Stimulated activated memory B cell treated with anti-CD40 and anti-IgM and Interleukin-4, amounts not matched to agents 10 μg/mL and 1 μg/mL and 100 μg/mL, for 72 hours (primary cell): ENCODE measurements around the gene TRPC1.
"Not testable (repeated sequence)": the region's sequence is repeated elsewhere in the genome, so short reads cannot be mapped to it uniquely, and the experiment has no call there.

Experiments
- ATAC-seq: fragments of 150-1000 bp; cut with Tn5 transposase; 2 replicates; pipeline ENCODE4 v1.10.0; 2021
- H3K27ac Mint-ChIP-seq: one replicate; pipeline ENCODE4 v1.8.0; 2022; ENCODE audit warnings: mild to moderate bottlenecking, mixed read lengths
- H3K27me3 Mint-ChIP-seq: one replicate; pipeline ENCODE4 v1.8.0; 2022; ENCODE audit warnings: mixed read lengths
- H3K36me3 Mint-ChIP-seq: one replicate; pipeline ENCODE4 v1.8.0; 2022; ENCODE audit warnings: mixed read lengths
- H3K4me1 Mint-ChIP-seq: one replicate; pipeline ENCODE4 v1.8.0; 2022; ENCODE audit warnings: mixed read lengths
- H3K4me3 Mint-ChIP-seq: one replicate; pipeline ENCODE4 v1.8.0; 2022; ENCODE audit warnings: mild to moderate bottlenecking, moderate library complexity, mixed read lengths
- H3K9me3 Mint-ChIP-seq: one replicate; pipeline ENCODE4 v1.8.0; 2022; ENCODE audit warnings: mixed read lengths

Gene TRPC1

GRCh38 chr3:142726017-142726416 lies 2.2 kb downstream of the TRPC1 start:
- Mint-ChIP-seq H3K4me3 (no peak overlapping the region), H3K9me3 (peaks cover 7% of the 10 kb centered on the region)

GRCh38 chr3:142732066-142732465 lies 8.2 kb downstream of the TRPC1 start:
- no peak overlapping the region for H3K27ac Mint-ChIP-seq
- H3K4me3 Mint-ChIP-seq = no peak overlapping the region
- H3K27me3 Mint-ChIP-seq = no peaks in the 10 kb centered on the region
- H3K36me3 Mint-ChIP-seq = no peaks in the 10 kb centered on the region
- H3K4me1 Mint-ChIP-seq = no peaks in the 10 kb centered on the region
- no peak for ATAC-seq
- no peaks in the 10 kb centered on the region for H3K9me3 Mint-ChIP-seq

More at GRCh38 chr3:142726017-142726416, 2.2 kb downstream of the TRPC1 start:
- Mint-ChIP-seq H3K36me3 (no peaks in the 10 kb centered on the region), H3K27ac (no peak overlapping the region), H3K27me3 (peaks cover 27% of the 10 kb centered on the region), H3K4me1 (peaks cover 8% of the 10 kb centered on the region)
- ATAC-seq = no peak

GRCh38 chr3:142734834-142735233 lies 11.0 kb downstream of the TRPC1 start:
- H3K4me1 Mint-ChIP-seq = no peaks in the 10 kb centered on the region
- H3K27me3 Mint-ChIP-seq = no peaks in the 10 kb centered on the region
- H3K27ac Mint-ChIP-seq = no peak overlapping the region
- H3K9me3 Mint-ChIP-seq = no peaks in the 10 kb centered on the region
- no peak overlapping the region for H3K4me3 Mint-ChIP-seq
- no peak for ATAC-seq
- H3K36me3 Mint-ChIP-seq = no peaks in the 10 kb centered on the region

- H3K4me3 Mint-ChIP-seq = no peak overlapping the region
- H3K27me3 Mint-ChIP-seq = no peaks in the 10 kb centered on the region
- H3K27ac Mint-ChIP-seq = no peak overlapping the region
- no peaks in the 10 kb centered on the region for H3K9me3 Mint-ChIP-seq
- no peak for ATAC-seq
- H3K36me3 Mint-ChIP-seq = no peaks in the 10 kb centered on the region
- H3K4me1 Mint-ChIP-seq = no peaks in the 10 kb centered on the region
These were observed 11.6 kb downstream of the TRPC1 start for GRCh38 chr3:142735462-142735861.

GRCh38 chr3:142738396-142738795 lies 14.6 kb downstream of the TRPC1 start:
- Mint-ChIP-seq H3K4me1 (no peaks in the 10 kb centered on the region), H3K36me3 (no peaks in the 10 kb centered on the region), H3K9me3 (no peaks in the 10 kb centered on the region), H3K4me3 (no peak overlapping the region), H3K27ac (no peak overlapping the region), H3K27me3 (no peaks in the 10 kb centered on the region)
- ATAC-seq = no peak

GRCh38 chr3:142746646-142747045 lies 22.8 kb downstream of the TRPC1 start:
- Mint-ChIP-seq H3K9me3 (no peaks in the 10 kb centered on the region), H3K27me3 (no peaks in the 10 kb centered on the region), H3K4me3 (no peak overlapping the region), H3K36me3 (peaks cover 7% of the 10 kb centered on the region), H3K27ac (no peak overlapping the region), H3K4me1 (no peaks in the 10 kb centered on the region)
- ATAC-seq = no peak

GRCh38 chr3:142750531-142750930 lies 26.7 kb downstream of the TRPC1 start:
- not testable (repeated sequence) for ATAC-seq, H3K27ac Mint-ChIP-seq, H3K9me3 Mint-ChIP-seq, H3K27me3 Mint-ChIP-seq, H3K4me1 Mint-ChIP-seq, H3K4me3 Mint-ChIP-seq
- H3K36me3 Mint-ChIP-seq = peaks cover 12% of the 10 kb centered on the region

GRCh38 chr3:142752605-142753004 lies 28.8 kb downstream of the TRPC1 start:
- peaks cover 12% of the 10 kb centered on the region for H3K36me3 Mint-ChIP-seq
- H3K27ac Mint-ChIP-seq, H3K27me3 Mint-ChIP-seq, H3K4me3 Mint-ChIP-seq, H3K4me1 Mint-ChIP-seq, H3K9me3 Mint-ChIP-seq, ATAC-seq: not testable (repeated sequence)

GRCh38 chr3:142754494-142754893 lies 30.7 kb downstream of the TRPC1 start:
- Mint-ChIP-seq H3K36me3 (peaks cover 12% of the 10 kb centered on the region), H3K27me3 (no peaks in the 10 kb centered on the region), H3K27ac (no peak overlapping the region), H3K4me3 (no peak overlapping the region), H3K4me1 (no peaks in the 10 kb centered on the region), H3K9me3 (no peaks in the 10 kb centered on the region)
- no peak for ATAC-seq

- H3K27ac Mint-ChIP-seq = no peak overlapping the region
- H3K27me3 Mint-ChIP-seq = no peaks in the 10 kb centered on the region
- peaks cover 47% of the 10 kb centered on the region for H3K36me3 Mint-ChIP-seq
- no peak for ATAC-seq
- no peak overlapping the region for H3K4me3 Mint-ChIP-seq
- peaks cover 22% of the 10 kb centered on the region for H3K9me3 Mint-ChIP-seq
- no peaks in the 10 kb centered on the region for H3K4me1 Mint-ChIP-seq
These were observed 44.5 kb downstream of the TRPC1 start for GRCh38 chr3:142768338-142768737.

GRCh38 chr3:142777927-142778326 lies 54.1 kb downstream of the TRPC1 start:
- Mint-ChIP-seq H3K27ac (no peak overlapping the region), H3K4me1 (no peaks in the 10 kb centered on the region), H3K36me3 (peaks cover 7% of the 10 kb centered on the region), H3K9me3 (peaks cover 4% of the 10 kb centered on the region), H3K27me3 (no peaks in the 10 kb centered on the region), H3K4me3 (no peak overlapping the region)
- no peak for ATAC-seq

- Mint-ChIP-seq H3K4me3 (no peak overlapping the region), H3K27ac (no peak overlapping the region), H3K27me3 (no peaks in the 10 kb centered on the region), H3K36me3 (peaks cover 5% of the 10 kb centered on the region), H3K9me3 (peaks cover 3% of the 10 kb centered on the region), H3K4me1 (no peaks in the 10 kb centered on the region)
- ATAC-seq = no peak
These were observed 54.7 kb downstream of the TRPC1 start for GRCh38 chr3:142778541-142778940.

- H3K36me3 Mint-ChIP-seq = peaks cover 5% of the 10 kb centered on the region
- no peak for ATAC-seq
- no peaks in the 10 kb centered on the region for H3K4me1 Mint-ChIP-seq
- no peaks in the 10 kb centered on the region for H3K27me3 Mint-ChIP-seq
- H3K9me3 Mint-ChIP-seq = peaks cover 3% of the 10 kb centered on the region
- H3K4me3 Mint-ChIP-seq = no peak overlapping the region
- H3K27ac Mint-ChIP-seq = no peak overlapping the region
These were observed 55.8 kb downstream of the TRPC1 start for GRCh38 chr3:142779591-142779990.

- Mint-ChIP-seq H3K9me3 (peaks cover 3% of the 10 kb centered on the region), H3K4me3 (no peak overlapping the region)
- peak; percentile 39 for ATAC-seq
These were observed 58.8 kb downstream of the TRPC1 start for GRCh38 chr3:142782616-142783015.

GRCh38 chr3:142784228-142784627 lies 60.4 kb downstream of the TRPC1 start:
- H3K36me3 Mint-ChIP-seq = peaks cover 5% of the 10 kb centered on the region
- ATAC-seq = no peak
- H3K4me1 Mint-ChIP-seq = no peaks in the 10 kb centered on the region
- H3K9me3 Mint-ChIP-seq = peaks cover 3% of the 10 kb centered on the region
- H3K27ac Mint-ChIP-seq = no peak overlapping the region
- H3K27me3 Mint-ChIP-seq = no peaks in the 10 kb centered on the region
- H3K4me3 Mint-ChIP-seq = no peak overlapping the region

More at GRCh38 chr3:142782616-142783015, 58.8 kb downstream of the TRPC1 start:
- Mint-ChIP-seq H3K27ac (no peak overlapping the region), H3K27me3 (no peaks in the 10 kb centered on the region), H3K4me1 (no peaks in the 10 kb centered on the region), H3K36me3 (peaks cover 5% of the 10 kb centered on the region)

GRCh38 chr3:142785996-142786395 lies 62.2 kb downstream of the TRPC1 start:
- peaks cover 5% of the 10 kb centered on the region for H3K36me3 Mint-ChIP-seq
- peaks cover 3% of the 10 kb centered on the region for H3K9me3 Mint-ChIP-seq
- H3K4me3 Mint-ChIP-seq = no peak overlapping the region
- no peaks in the 10 kb centered on the region for H3K4me1 Mint-ChIP-seq
- H3K27ac Mint-ChIP-seq = no peak overlapping the region
- ATAC-seq = no peak
- H3K27me3 Mint-ChIP-seq = no peaks in the 10 kb centered on the region

- Mint-ChIP-seq H3K27me3 (no peaks in the 10 kb centered on the region), H3K9me3 (peaks cover under 1% of the 10 kb centered on the region), H3K4me1 (no peaks in the 10 kb centered on the region), H3K36me3 (no peaks in the 10 kb centered on the region), H3K27ac (no peak overlapping the region), H3K4me3 (no peak overlapping the region)
- ATAC-seq = no peak
These were observed 63.9 kb downstream of the TRPC1 start for GRCh38 chr3:142787719-142788118.
